NCI-H128 (cell line): ENCODE results near the gene PTPRT.

ENCODE experiments used
- DNase-seq: peaks from one replicate; lab custom pipeline; 2025; ENCODE audit not compliant: unreplicated experiment; lab: John Stamatoyannopoulos, UW

The PTPRT gene

DNA sequence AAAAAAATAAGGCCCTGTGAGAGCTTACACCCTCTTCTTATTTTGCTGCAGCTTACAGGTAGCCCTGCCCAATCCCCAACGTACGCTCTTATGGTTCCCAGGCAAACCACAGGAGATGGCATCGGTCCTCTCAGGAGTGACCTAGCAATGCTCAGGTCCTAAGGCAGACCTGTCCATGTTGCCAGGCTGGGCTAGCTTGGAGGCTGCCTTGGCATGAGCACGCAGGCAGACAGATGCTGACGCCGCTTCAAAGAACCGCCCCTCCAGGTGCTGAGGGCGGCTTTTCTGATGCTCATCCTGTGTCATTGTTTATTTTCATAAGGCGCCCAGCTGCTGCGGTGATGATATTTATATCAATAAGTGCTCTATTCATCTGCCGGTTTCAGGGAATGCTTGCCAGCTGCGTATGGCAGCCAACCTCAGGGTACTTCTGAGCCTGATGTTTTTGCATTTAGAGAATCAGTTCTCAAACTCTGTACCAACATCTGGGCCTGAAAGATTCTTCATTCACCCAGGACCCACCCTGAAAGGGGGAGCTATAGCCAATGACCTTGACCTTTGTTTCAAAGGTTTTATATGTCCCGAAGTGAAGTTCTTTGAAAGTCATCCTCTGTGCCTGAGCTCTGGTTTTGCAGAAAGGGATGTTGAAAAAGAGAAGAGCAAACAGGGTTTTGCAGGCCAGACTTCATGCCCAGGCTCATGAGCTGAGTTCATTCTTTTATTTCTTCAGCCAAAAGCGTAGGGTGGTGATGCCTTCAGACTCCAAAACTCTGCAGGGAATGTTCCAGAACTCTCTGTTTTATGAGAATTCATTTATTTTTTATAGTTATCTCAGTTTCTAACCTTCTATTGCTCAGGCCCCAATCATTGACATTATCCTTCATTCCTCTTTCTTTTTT is 1095.9 kb downstream of the PTPRT start:
- no peak for DNase-seq

DNA sequence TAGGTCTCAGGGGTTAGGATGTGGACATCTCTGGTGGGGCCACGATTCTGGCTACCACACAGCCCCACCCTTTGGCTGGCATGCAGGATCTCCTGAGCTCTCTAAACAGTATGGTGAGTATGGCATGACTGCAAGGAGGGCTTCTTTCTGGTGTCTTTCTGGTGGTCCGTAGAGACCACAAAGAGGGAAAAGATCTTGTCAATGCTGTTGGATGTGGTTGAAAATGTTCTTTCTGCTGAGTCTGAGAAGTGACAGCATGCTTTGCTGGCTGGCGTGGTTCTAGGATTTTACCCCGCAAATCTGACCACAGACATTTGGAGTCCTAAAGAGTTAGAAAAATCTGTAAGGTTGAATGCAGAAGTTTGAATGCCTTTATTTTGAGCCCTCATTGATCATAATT is 1096.7 kb downstream of the PTPRT start:
- no peak for DNase-seq

DNA sequence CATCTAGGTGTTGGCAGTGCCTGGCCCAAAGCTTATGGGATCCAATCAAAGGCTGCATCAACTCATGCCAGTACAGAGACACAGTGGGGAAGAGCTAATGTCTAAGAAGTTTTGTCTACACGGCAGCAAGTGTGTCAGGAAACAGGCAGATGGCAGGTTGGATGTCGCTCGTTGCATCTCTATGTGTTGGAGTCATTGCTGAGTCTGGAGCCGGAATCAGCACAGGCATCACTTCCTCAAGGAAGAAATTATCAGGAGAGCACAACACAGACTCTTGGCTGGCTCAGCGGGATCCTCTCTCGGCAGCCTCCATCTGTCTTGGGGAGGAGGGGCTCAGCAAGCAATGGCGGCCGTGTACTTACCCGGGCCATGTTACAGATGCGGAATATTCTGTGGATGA is 1104.3 kb downstream of the PTPRT start:
- no peak for DNase-seq

DNA sequence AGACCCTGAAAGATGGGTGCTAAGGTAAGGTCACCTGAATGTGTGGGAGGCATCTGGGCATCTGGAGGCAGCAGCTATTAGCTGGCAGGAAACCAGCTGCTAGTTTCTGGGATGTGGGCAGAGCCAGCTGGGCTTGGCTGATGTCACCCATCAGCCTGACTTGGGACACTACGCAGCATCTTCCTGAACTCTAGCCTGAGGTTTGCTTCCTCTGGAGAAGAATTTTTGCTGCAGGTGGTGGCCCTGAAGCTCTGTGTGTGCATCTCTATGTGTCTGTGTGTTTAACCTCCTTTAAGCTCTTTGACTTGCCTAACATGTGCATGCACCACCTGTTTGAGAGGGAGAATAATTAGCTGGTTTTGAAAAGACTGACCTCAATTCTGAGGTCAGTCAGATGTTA is 1106.4 kb downstream of the PTPRT start:
- DNase-seq, result no peak

DNA sequence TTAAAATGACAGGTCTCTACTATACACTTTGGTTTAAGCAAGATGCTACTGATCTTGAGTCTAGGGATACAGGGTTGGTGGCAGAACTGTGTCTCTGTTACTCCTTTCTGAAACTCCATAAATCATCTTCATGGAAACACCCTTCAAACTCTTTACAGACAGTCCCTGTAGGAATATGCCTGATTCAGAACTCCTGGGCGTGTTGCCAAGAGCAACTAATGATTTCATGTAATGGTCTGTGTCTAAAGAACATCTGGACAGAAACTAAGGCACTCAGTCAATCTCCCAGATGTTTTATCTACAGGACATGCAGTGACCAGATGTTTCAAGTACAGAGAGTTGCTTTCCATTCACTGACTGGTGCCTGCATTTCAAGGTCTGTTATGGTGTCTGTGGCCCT is 1107.1 kb downstream of the PTPRT start:
- no peak for DNase-seq

DNA sequence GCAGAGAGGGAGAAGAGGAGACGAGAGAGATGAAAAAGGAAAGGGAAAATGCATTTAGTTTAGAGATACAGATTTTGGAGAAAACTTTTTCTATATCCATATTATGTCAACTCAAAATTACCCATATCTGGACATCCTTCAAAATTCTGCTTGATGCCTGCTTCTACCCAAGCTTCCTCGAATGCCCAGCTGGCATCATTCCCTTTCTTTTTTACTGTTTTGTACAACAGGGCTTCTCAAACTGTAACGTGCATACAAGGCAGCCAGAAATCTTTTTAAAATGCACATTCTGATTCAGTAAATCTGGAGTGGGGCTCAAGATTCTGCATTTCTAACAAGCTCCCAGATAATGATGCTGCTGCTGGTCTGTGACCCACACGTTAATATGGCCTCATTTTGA is 1108.8 kb downstream of the PTPRT start:
- DNase-seq, result no peak

DNA sequence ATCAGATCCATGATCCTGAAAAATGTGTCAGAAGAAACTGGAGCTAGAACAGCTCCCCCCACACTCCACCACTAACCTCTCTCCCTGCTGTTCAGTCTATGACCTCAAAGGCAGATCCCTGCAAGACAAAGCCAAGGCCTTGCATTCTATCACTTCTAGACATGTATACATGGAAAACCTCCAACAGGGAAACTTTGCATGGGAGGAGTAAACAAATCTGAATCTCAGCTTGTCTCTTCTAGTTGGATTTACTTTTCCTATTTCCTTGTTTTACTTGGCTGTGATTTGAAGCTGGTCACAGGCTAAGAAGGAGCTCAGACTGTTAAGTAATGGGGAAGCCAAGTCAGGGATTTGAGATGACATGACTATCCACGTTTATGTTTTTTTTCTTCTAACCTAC is 1114.8 kb downstream of the PTPRT start:
- no peak for DNase-seq

DNA sequence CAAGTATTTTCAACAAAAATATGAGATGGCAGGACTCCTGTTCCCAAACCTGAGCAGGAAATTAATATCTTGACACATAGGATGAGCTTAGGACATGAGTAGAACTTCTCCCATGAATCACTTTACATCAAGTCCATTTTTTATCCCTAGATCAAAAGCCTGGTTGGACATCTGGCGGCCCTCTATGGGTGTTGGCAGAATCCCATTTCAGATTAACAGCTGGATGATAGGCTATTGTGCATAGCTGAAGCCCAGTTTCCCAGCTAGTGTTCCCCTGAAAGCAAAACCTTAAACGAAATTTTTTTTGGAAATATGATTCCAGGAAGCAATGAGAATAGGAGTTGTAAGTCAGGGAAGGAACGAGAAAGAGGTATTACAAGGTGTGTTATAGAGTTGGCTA is 1122.1 kb downstream of the PTPRT start:
- DNase-seq, result no peak

DNA sequence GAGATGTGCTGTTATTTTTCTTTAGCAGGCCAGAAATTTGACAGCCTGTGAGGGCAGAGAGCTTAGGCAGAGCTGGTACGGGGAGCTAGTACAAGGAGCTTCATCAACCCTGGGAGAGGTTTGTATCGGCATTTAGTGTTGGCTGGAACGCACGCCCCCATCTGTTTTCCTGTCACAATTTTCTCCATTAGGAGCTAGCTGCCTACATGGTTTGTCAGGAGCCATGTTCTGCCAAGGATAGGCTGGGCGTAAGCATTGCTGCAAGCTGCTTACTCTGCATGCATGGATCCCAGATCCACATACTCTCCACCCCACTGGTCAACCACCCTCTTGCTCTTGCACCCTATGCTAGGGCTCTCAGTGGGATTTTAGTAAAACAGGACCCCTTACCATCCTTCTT is 1122.5 kb downstream of the PTPRT start:
- no peak for DNase-seq

DNA sequence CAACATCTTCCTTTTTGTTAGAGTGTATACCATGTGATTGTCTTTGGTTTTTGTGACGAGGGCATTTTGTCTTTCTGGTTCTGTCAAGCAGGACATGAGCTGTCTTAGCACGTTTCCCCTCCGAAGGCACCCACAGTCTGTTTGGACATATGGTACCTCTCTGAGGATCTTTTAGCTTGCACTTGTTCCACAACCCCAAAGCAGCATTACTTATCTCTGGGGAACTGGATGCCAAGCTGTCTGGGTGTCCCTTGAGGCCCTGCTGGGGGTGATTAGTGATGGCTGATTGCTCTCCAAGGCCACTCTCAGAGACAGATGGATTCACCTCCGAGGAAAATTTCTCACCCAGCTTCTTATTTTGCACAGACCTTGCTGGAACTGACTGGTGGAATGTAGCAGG is 1126.6 kb downstream of the PTPRT start:
- DNase-seq, result no peak

DNA sequence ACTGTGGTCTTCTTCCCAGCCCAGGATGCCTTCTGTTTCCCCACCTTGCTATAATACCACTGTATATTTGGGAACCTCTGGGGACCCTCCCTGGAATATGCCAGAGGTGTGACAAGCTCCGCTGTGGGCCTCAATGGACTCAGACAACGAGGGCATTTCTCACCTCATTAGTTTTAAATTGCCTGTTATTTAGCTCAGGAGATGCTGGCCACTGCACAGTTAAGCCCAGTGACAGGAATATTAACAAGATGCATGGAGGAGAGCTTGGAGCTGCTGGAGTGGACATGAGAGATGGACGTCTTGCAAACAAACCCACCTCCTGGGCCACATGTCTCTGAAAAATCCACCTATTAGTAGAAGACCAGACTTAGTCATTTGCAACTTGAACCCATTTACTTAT is 1136.4 kb downstream of the PTPRT start:
- no peak for DNase-seq

DNA sequence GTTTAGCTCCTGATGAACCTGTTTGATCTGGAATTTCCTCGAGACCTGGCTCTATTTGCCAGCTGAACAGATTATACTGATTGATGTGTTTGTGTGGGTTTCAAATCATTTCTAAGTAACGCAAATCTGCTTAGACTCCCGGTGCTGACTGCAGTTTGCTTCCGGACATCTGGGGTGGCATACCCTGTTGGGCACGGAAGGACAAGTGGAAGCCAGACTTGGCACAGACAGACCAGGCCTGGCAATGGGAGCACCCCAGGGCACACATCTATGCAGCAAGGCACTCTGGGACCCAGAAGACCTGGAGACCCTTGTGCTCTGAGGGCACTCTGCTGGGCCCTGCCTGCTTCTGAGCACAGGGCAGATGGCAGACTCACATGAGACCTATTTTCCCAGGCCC is 1137.8 kb downstream of the PTPRT start:
- no peak for DNase-seq

DNA sequence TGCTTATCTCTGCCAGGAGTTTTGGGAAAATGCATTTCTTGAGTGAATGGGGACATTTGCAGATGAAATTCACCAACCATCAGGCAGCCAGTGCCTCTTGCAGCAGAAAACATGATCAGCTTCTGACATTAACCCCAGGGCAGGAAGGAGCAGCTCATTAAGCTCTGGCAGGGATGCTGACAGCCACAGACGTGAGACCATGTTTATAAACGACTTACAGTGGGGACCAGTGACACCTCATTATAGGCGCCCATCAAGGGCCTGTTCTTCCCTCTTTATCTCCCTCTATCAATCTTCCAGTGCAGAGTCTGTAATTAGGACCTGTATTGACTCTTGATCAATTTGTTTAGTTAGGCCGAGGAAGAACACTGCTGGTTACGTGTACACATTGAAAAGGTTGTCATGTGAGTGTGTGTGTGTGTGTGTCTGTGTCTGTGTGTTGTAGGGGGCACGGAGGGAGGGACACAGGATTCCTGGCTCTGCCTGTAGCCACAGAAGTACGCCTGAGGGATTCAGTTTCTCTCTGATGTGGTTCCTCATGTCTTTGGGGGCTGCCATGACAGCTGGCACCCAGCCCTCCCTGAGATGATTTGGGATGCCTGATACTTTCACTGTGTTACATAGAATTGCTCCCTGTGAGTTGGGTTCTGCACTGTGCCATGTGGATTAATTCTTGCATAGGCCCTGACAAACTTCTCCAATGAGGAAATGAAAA is 1143.2 kb downstream of the PTPRT start:
- DNase-seq, result no peak

DNA sequence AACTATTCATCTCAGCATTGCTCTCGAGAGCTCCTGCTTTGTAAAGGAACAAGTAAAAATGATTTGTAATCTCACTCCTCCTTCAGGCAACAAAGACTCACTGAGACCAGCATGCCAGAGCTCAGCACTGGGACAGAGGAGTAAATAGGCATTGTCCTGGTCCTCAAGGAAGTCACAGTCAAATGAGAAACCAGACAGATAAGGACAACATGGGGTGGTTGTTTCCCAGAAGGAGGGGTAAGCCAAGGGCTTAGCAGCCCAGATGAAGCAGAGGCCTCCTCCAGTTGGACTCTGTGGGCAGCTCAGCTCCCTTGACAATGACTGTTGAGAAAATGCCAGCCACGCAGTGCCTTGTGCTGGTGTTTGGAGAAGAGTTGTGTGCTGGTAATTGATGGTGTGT is 1145.8 kb downstream of the PTPRT start:
- no peak for DNase-seq

DNA sequence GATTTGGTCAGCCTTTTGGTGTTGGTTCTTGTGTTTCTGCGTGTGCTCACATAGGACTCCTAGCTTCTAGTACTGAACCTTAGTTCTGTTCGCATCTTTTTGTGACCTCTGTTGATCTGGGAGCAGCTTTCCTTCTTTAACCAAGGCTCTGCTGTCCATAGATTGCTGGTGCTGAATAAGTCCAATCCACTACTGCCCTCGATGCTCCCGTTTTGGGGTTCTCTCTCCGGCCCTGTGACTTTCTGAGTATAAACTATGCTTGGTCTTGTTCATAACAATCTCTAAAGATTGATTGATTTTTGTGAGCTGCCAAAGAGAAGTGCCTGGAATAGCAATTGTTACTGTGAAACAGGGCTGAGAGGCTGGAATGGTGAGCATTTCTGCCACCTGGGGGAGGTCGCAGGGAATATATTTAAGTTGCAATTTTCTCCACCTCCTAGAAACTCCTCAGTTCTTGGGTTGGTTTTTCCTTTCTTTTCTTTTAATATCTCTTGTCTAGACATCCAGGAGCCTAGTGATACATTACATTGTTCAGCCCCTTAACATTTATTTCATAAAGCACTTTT is 1148.6 kb downstream of the PTPRT start:
- DNase-seq, result no peak

DNA sequence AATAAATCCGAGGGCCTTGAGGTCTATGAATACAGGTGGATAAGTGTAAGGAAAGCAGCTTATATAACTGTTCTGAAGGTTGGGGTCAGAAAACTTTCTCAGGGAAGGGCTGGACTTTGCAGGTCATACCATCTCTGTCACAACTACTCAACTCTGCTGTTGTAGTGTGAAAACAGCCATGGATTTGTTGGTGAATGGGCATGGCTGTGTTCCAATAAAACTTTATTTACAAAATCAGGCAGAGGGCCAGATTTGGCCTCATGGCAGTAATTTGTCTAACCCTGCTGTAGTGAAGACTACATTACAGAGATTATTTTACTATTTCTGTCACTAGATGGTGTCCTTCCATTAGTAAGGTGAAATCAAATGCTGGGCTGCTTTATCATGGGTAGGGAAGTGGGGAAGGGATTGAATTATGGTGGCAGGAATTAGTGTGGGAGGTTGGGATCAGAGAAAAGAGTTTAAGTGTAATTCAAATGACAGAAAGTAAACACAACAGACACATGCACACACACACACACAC is 1161.9 kb downstream of the PTPRT start:
- DNase-seq, result no peak

DNA sequence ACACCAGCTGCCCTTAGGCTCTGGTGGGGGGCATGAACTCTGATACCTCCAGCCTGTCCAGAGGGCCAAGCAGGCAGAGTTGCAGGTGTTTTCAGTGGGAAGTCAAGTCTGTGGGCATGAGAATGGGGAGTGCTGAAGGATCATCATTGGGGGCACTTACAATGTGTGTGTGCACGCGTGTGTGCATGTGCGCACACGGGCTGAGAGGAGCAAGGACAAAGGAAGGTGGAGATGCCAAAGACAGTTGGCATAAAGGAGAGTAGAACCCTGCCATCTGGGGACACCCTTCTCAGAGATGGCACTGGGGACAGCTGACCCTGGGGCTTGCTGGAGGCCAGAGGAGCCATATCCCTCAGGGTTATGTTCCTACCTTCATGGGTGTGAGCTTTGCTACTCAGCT is 1163.1 kb downstream of the PTPRT start:
- DNase-seq, result no peak

DNA sequence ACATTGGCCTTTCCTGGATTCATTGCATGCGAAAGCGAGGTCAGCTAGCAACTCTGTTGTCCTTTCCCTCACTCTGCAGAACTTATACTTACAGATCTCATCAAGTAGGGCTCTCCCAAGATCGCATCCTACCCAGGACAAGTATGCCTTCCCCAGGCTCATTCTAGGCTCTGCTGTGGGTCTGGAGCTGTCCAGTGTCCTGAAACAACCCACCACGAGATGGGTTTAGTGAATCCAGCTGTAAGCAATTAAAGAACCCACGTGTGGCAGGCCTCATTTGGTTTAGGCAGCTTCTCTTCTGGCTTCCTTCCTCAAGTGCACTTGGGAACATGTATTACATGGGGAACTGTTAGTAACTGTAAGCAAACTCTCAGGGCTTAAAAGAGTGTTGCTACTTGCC is 1165.1 kb downstream of the PTPRT start:
- DNase-seq, result no peak
